Lower leg skin (tissue), 3 donors: ENCODE results near the gene FTO.

Source experiments
- POLR2A ChIP-seq, 2 donors: fragments of 450-650 bp; IDR thresholded peaks; one replicate each; pipeline ENCODE4 v1.6.1; 2016 to 2017; ENCODE audit warnings: antibody characterized with exemption in 2 of 2, mild to moderate bottlenecking in 1 of 2, moderate library complexity in 1 of 2
- TF ChIP-seq, protein P1 (sequence below), 3 donors: fragments of 450-650 bp; IDR thresholded peaks; one replicate each; pipeline ENCODE4 v1.5.1; 2016; ENCODE audit warnings: antibody characterized with exemption in 3 of 3, mild to moderate bottlenecking in 3 of 3, moderate library complexity in 2 of 3

- TF ChIP-seq, protein P1, sequence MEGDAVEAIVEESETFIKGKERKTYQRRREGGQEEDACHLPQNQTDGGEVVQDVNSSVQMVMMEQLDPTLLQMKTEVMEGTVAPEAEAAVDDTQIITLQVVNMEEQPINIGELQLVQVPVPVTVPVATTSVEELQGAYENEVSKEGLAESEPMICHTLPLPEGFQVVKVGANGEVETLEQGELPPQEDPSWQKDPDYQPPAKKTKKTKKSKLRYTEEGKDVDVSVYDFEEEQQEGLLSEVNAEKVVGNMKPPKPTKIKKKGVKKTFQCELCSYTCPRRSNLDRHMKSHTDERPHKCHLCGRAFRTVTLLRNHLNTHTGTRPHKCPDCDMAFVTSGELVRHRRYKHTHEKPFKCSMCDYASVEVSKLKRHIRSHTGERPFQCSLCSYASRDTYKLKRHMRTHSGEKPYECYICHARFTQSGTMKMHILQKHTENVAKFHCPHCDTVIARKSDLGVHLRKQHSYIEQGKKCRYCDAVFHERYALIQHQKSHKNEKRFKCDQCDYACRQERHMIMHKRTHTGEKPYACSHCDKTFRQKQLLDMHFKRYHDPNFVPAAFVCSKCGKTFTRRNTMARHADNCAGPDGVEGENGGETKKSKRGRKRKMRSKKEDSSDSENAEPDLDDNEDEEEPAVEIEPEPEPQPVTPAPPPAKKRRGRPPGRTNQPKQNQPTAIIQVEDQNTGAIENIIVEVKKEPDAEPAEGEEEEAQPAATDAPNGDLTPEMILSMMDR (IDR thresholded peaks at IDR 0.05): no peak
- no peak for TF ChIP-seq POLR2A (IDR thresholded peaks at IDR 0.05)
These were observed 390.7 kb downstream of the FTO start for GRCh38 chr16:54094641-54095040.
